Dermis microvascular lymphatic vessel endothelial cell (primary cell): Measurements from ENCODE around the gene ZNF787. TPM values are rescaled to one million over a fixed set of nuclear protein-coding genes. Genes with fewer than 3 reads are reported as not detected.

Source experiments
- DNase-seq, 2 donors: peaks; one replicate each; pipeline versions ENCODE4 v3.0.0 to v3.0.0-alpha.2; 2010; ENCODE audit warnings: low read depth in 2 of 2
- total RNA-seq: library from RNA; depleted of rRNA; stranded (reverse); fragments of >200 nt; gene quantifications from 2 replicates; pipeline ENCODE4 v1.2.1, GENCODE V29; 2014

ZNF787 gene
- total RNA-seq, 1 donor from 2014 or later: 25.7 TPM

- DNase-seq: no peak
These were observed 32.4 kb downstream of the ZNF787 start for GRCh38 chr19:56088497-56089215.

- DNase-seq: no peak
These were observed 33.2 kb downstream of the ZNF787 start for GRCh38 chr19:56087647-56088496.

- DNase-seq: no peak
These were observed 34.2 kb downstream of the ZNF787 start for GRCh38 chr19:56086671-56087430.

GRCh38 chr19:56085571-56086275, 35.4 kb downstream of the ZNF787 start:
- DNase-seq: no peak

- no peak for DNase-seq
These were observed 36.1 kb downstream of the ZNF787 start for GRCh38 chr19:56084835-56085536.

GRCh38 chr19:56083668-56084067, 37.4 kb downstream of the ZNF787 start:
- DNase-seq: no peak

GRCh38 chr19:56080669-56081401, 40.3 kb downstream of the ZNF787 start:
- peak; percentile 44 to 79 for DNase-seq

GRCh38 chr19:56079609-56080008, 41.5 kb downstream of the ZNF787 start:
- no peak for DNase-seq

GRCh38 chr19:56076498-56076897, 44.6 kb downstream of the ZNF787 start:
- peak; percentile 11 to 58 for DNase-seq

GRCh38 chr19:56071151-56071550, 49.9 kb downstream of the ZNF787 start:
- no peak for DNase-seq

- no peak for DNase-seq
These were observed 51.5 kb downstream of the ZNF787 start for GRCh38 chr19:56069642-56070041.

- peak; percentile 12 to 53 for DNase-seq
These were observed 54.7 kb downstream of the ZNF787 start for GRCh38 chr19:56066152-56067023.

- DNase-seq: no peak
These were observed 67.5 kb downstream of the ZNF787 start for GRCh38 chr19:56053596-56053995.

Other genes with a start within 250 kb of the ZNF787 start
- not detected in 2 replicates for gene NLRP13, start 189.0 kb downstream of the ZNF787 start, total RNA-seq
- gene NLRP8, start 173.5 kb downstream of the ZNF787 start, total RNA-seq: not detected in 2 replicates
- not detected in 2 replicates for gene NLRP5, start 134.5 kb downstream of the ZNF787 start, total RNA-seq
- gene ZNF444, start 20.0 kb upstream of the ZNF787 start, total RNA-seq: 10.7 and 16.1 TPM in 2 replicates
- gene GALP, start 54.7 kb upstream of the ZNF787 start, total RNA-seq: not detected in 2 replicates
- gene ZSCAN5B, start 76.5 kb upstream of the ZNF787 start, total RNA-seq: not detected in 2 replicates
- not detected in 2 replicates for gene ZSCAN5C, start 81.0 kb upstream of the ZNF787 start, total RNA-seq
- gene EDDM13, start 151.5 kb upstream of the ZNF787 start, total RNA-seq: 1.8 and 2.2 TPM in 2 replicates
- gene ZSCAN5A, start 193.5 kb upstream of the ZNF787 start, total RNA-seq: 6.9 and 8.2 TPM in 2 replicates